SU-DHL-6 (cell line): ENCODE results near the gene SPATA16.

Source experiments
- H2AFZ ChIP-seq: fragments of 200-600 bp; sonication (generic); 2 replicates; pipeline ENCODE4 v1.6.1; 2014; ENCODE audit warnings: low read depth, mild to moderate bottlenecking, moderate library complexity, mixed read lengths, antibody characterized with exemption, low read length; ENCODE audit not compliant: severe bottlenecking
- H3F3A ChIP-seq: fragments of 200-600 bp; shearing (Covaris generic); 2 replicates; pipeline ENCODE4 v1.6.0; 2016; ENCODE audit warnings: antibody characterized with exemption, mild to moderate bottlenecking; ENCODE audit not compliant: insufficient read depth
- H3K27ac ChIP-seq: fragments of 200-600 bp; sonication (generic); 2 replicates; pipeline ENCODE4 v1.5.1; 2016; ENCODE audit warnings: low read depth, mild to moderate bottlenecking, low read length, moderate library complexity, mixed read lengths
- H3K27me3 ChIP-seq: fragments of 200-600 bp; sonication (generic), shearing (Covaris generic); 2 replicates; pipeline ENCODE4 v1.6.0; 2014; ENCODE audit warnings: mild to moderate bottlenecking, low read length
- H3K36me3 ChIP-seq: fragments of 200-600 bp; sonication (generic); 2 replicates; pipeline ENCODE4 v1.6.1; 2014; ENCODE audit warnings: mild to moderate bottlenecking, low read length, mixed read lengths
- H3K4me2 ChIP-seq: fragments of 300-600, 200-600 bp; shearing (Covaris generic), sonication (generic); 2 replicates; pipeline ENCODE4 v1.6.0; 2014; ENCODE audit warnings: low read length, low read depth, mild to moderate bottlenecking; ENCODE audit not compliant: poor library complexity, severe bottlenecking
- H3K4me3 ChIP-seq: fragments of 200-600 bp; sonication (generic); 2 replicates; pipeline ENCODE4 v1.5.1; 2014; ENCODE audit warnings: antibody characterized with exemption, low read length, mild to moderate bottlenecking, mixed read lengths; ENCODE audit not compliant: insufficient read depth, poor library complexity, severe bottlenecking
- H3K79me2 ChIP-seq: fragments of 200-600 bp; sonication (generic); 2 replicates; pipeline ENCODE4 v1.6.1; 2014; ENCODE audit warnings: mild to moderate bottlenecking, low read length, moderate library complexity; ENCODE audit not compliant: insufficient read depth
- H3K9ac ChIP-seq: fragments of 200-600 bp; sonication (generic); 2 replicates; pipeline ENCODE4 v1.7.0; 2014; ENCODE audit warnings: mild to moderate bottlenecking, low read length
- H3K9me2 ChIP-seq: fragments of 200-600 bp; sonication (generic); replicated peaks from 2 replicates; pipeline ENCODE4 v1.6.1; 2014; ENCODE audit warnings: low read length; ENCODE audit not compliant: insufficient read depth
- H3K9me3 ChIP-seq: fragments of 200-600 bp; sonication (generic); 2 replicates; pipeline ENCODE4 v1.6.1; 2014; ENCODE audit warnings: low read length, mixed read lengths; ENCODE audit not compliant: insufficient read depth
- H4K20me1 ChIP-seq: fragments of 200-600 bp; sonication (generic); 2 replicates; pipeline ENCODE4 v1.6.1; 2014; ENCODE audit warnings: low read depth, mild to moderate bottlenecking, antibody characterized with exemption, low read length, moderate library complexity, mixed read lengths
- CTCF ChIP-seq: fragments of 200-600 bp; sonication (generic); IDR thresholded peaks from one replicate; pipeline ENCODE4 v1.5.1; 2017; ENCODE audit warnings: antibody characterized with exemption, mild to moderate bottlenecking, low read length, moderate library complexity; ENCODE audit not compliant: insufficient read depth, poor library complexity, severe bottlenecking
- EZH2phosphoT487 ChIP-seq: fragments of 200-600 bp; sonication (generic), shearing (Covaris generic); conservative IDR thresholded peaks from 2 replicates; pipeline ENCODE4 v1.6.1; 2018; ENCODE audit warnings: mild to moderate bottlenecking, antibody characterized with exemption, low read length, moderate library complexity, mixed read lengths

The SPATA16 gene

DNA sequence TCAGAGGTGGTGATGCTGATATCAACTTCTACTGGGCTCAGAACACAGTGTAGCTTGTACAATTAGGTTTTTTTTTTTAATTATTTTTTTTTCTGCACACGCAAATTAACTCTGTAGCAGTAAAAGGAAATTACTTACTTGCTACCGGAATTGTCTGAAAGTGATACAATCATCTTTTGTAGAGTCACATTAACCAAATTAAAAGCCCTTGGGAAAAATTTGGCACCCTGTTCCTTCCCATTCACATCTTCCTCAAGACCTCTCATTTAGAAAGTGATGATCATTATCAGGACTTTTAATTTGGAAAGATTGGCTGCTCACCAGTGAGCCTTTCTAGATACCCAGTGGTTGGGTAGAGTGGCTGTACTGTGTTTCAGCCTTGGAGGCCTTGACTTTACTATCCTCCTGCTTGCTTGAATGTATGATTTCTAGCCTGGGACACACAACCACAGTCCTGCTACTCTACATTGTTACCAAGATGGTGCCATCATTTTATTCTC, 232.2 kb downstream of the SPATA16 start:
- H3K27ac ChIP-seq, result no peak overlapping the region
- no peaks in the 10 kb centered on the region for H3K36me3 ChIP-seq
- H3K4me2 ChIP-seq, result no peak overlapping the region
- H3K9me2 ChIP-seq, result no peaks in the 10 kb centered on the region
- H3K4me3 ChIP-seq, result no peak overlapping the region
- H3K79me2 ChIP-seq, result no peaks in the 10 kb centered on the region
- TF ChIP-seq CTCF (no peak), EZH2phosphoT487 (no peak)
- no peaks in the 10 kb centered on the region for H4K20me1 ChIP-seq
- no peaks in the 10 kb centered on the region for H3K27me3 ChIP-seq
- H3F3A ChIP-seq, result no peaks in the 10 kb centered on the region
- H3K9me3 ChIP-seq, result no peaks in the 10 kb centered on the region
- H3K9ac ChIP-seq, result no peak overlapping the region
- no peak overlapping the region for H2AFZ ChIP-seq

DNA sequence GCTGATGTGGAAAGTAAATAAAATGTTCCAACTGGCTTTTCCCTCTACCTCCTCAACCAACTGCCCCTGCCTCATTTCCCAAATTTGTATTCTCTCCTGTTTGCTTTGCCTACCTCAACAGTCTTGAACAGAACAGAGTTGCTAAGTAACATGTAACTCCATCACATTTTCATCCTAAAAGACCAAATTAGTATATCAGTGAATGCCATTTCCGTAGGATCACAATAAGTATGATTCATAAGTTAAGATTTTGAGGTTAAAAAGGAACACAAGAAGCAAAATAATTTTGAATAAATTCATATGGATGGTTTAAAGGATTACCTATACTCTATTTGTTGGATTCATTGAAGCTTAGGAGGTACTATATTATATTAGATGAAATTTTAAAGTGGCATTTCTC, 235.6 kb downstream of the SPATA16 start:
- H3K4me2 ChIP-seq, result no peak overlapping the region
- H3K4me3 ChIP-seq, result no peak overlapping the region
- no peaks in the 10 kb centered on the region for H3F3A ChIP-seq
- no peak overlapping the region for H3K27ac ChIP-seq
- H3K9ac ChIP-seq, result no peak overlapping the region
- no peaks in the 10 kb centered on the region for H3K36me3 ChIP-seq
- H3K79me2 ChIP-seq, result no peaks in the 10 kb centered on the region
- no peak overlapping the region for H2AFZ ChIP-seq
- no peaks in the 10 kb centered on the region for H3K9me2 ChIP-seq
- H4K20me1 ChIP-seq, result no peaks in the 10 kb centered on the region
- no peaks in the 10 kb centered on the region for H3K27me3 ChIP-seq
- no peaks in the 10 kb centered on the region for H3K9me3 ChIP-seq
- no peak for TF ChIP-seq EZH2phosphoT487
- no peak for TF ChIP-seq CTCF

DNA sequence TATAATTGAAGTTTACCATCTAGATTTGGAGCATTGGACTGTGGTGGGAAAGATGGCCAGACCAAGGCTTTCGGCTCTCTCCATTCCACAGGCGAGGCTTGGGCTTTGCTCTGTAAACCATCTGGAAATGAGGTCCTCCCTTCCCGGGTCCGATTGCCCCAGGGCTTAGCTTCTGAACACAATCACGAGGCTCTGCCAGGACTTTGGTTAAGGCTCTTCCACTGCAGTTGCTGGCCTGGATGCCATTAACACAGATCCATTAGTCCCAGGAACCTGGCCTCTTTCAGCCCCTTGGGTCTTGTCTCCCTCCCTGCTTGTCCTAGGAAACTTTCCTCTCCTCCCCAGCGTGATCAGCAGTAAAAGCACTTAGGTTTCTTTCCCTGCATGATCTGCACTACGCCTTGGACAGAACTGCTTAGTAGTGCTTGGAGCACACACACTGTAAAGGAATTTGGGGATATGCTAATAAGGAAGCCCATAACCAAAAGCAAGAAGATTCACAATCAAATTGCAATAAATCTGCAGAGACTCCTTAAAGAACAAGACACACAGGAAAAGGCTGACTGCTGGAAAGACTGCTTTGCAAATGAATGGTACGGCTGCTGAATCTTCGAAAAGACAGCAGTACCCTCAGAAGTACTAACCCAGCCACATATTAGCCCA, 236.2 kb downstream of the SPATA16 start:
- no peaks in the 10 kb centered on the region for H3K27me3 ChIP-seq
- H4K20me1 ChIP-seq, result no peaks in the 10 kb centered on the region
- no peak for TF ChIP-seq EZH2phosphoT487
- TF ChIP-seq CTCF, result no peak
- no peak overlapping the region for H3K4me2 ChIP-seq
- no peaks in the 10 kb centered on the region for H3F3A ChIP-seq
- H3K36me3 ChIP-seq, result no peaks in the 10 kb centered on the region
- H3K9me3 ChIP-seq, result no peaks in the 10 kb centered on the region
- H3K4me3 ChIP-seq, result no peak overlapping the region
- H3K9ac ChIP-seq, result no peak overlapping the region
- H3K9me2 ChIP-seq, result no peaks in the 10 kb centered on the region
- H2AFZ ChIP-seq, result no peak overlapping the region
- no peaks in the 10 kb centered on the region for H3K79me2 ChIP-seq
- no peak overlapping the region for H3K27ac ChIP-seq
